Measurements from ENCODE around the gene LGALS7B.
"Not testable (repeated sequence)": the region's sequence is repeated elsewhere in the genome, so short reads cannot be mapped to it uniquely, and the experiment has no call there.

Gene LGALS7B

GRCh38 chr19:38812841-38813320 is 23.9 kb downstream of the LGALS7B start, which contains the start of gene LGALS4:
Gene LGALS4, minus strand, starts transcription at chr19:38812945. Its CDS starts 59 bp downstream, at chr19:38812886.
- Histone ChIP-seq H3K27ac (ENCODE audit: low read depth, low read length) (no peak within 1 kb of the TSS), H3K27me3 (ENCODE audit: control insufficient read depth, insufficient read depth, low read length) (no peaks in the 10 kb centered on the region), H3K9me3 (ENCODE audit: control insufficient read depth, insufficient read depth, low read depth, low read length) (no peaks in the 10 kb centered on the region), H3K4me3 (ENCODE audit: low read depth, low read length) (no peak within 1 kb of the TSS), H3K4me1 (ENCODE audit: control insufficient read depth, insufficient read depth, low read length) (no peaks in the 10 kb centered on the region), H3K36me3 (ENCODE audit: control insufficient read depth, insufficient read depth, low read length) (peaks cover 31% of the 10 kb centered on the region), H3K9ac (ENCODE audit: low read length) (no peak within 1 kb of the TSS)

GRCh38 chr19:38813323-38813722 is 24.3 kb downstream of the LGALS7B start:
- no peaks in the 10 kb centered on the region for H3K27me3 ChIP-seq (ENCODE audit: control insufficient read depth, insufficient read depth, low read length)
- H3K9me3 ChIP-seq (ENCODE audit: control insufficient read depth, insufficient read depth, low read depth, low read length), result no peaks in the 10 kb centered on the region
- H3K36me3 ChIP-seq (ENCODE audit: control insufficient read depth, insufficient read depth, low read length), result peaks cover 35% of the 10 kb centered on the region
- H3K27ac ChIP-seq (ENCODE audit: low read depth, low read length), result no peak overlapping the region
- no peak overlapping the region for H3K9ac ChIP-seq (ENCODE audit: low read length)
- H3K4me1 ChIP-seq (ENCODE audit: control insufficient read depth, insufficient read depth, low read length), result no peaks in the 10 kb centered on the region
- no peak overlapping the region for H3K4me3 ChIP-seq (ENCODE audit: low read depth, low read length)

GRCh38 chr19:38813932-38814331 is 24.9 kb downstream of the LGALS7B start:
- not testable (repeated sequence) for H3K27ac ChIP-seq (ENCODE audit: low read depth, low read length); H3K27me3 ChIP-seq (ENCODE audit: control insufficient read depth, insufficient read depth, low read length); H3K9me3 ChIP-seq (ENCODE audit: control insufficient read depth, insufficient read depth, low read depth, low read length); H3K4me1 ChIP-seq (ENCODE audit: control insufficient read depth, insufficient read depth, low read length); H3K9ac ChIP-seq (ENCODE audit: low read length); H3K4me3 ChIP-seq (ENCODE audit: low read depth, low read length)
- H3K36me3 ChIP-seq (ENCODE audit: control insufficient read depth, insufficient read depth, low read length), result peaks cover 35% of the 10 kb centered on the region

- Histone ChIP-seq H3K27ac (ENCODE audit: low read depth, low read length) (no peak overlapping the region), H3K27me3 (ENCODE audit: control insufficient read depth, insufficient read depth, low read length) (no peaks in the 10 kb centered on the region), H3K9ac (ENCODE audit: low read length) (no peak overlapping the region), H3K4me3 (ENCODE audit: low read depth, low read length) (no peak overlapping the region), H3K9me3 (ENCODE audit: control insufficient read depth, insufficient read depth, low read depth, low read length) (no peaks in the 10 kb centered on the region), H3K36me3 (ENCODE audit: control insufficient read depth, insufficient read depth, low read length) (peaks cover 38% of the 10 kb centered on the region), H3K4me1 (ENCODE audit: control insufficient read depth, insufficient read depth, low read length) (peaks cover 7% of the 10 kb centered on the region; the same call in 1 of the 2 replicates)
Observed at GRCh38 chr19:38815059-38816001, 26.3 kb downstream of the LGALS7B start.

- H3K4me3 ChIP-seq (ENCODE audit: low read depth, low read length), result no peak overlapping the region
- no peaks in the 10 kb centered on the region for H3K27me3 ChIP-seq (ENCODE audit: control insufficient read depth, insufficient read depth, low read length)
- H3K9me3 ChIP-seq (ENCODE audit: control insufficient read depth, insufficient read depth, low read depth, low read length), result 0 out of 2 replicates have a peak, but pooled peaks cover 1% of the 10 kb centered on the region
- no peak overlapping the region for H3K9ac ChIP-seq (ENCODE audit: low read length)
- H3K27ac ChIP-seq (ENCODE audit: low read depth, low read length), result no peak overlapping the region
- peaks cover 7% of the 10 kb centered on the region; the same call in 1 of the 2 replicates for H3K4me1 ChIP-seq (ENCODE audit: control insufficient read depth, insufficient read depth, low read length)
- peaks cover 42% of the 10 kb centered on the region for H3K36me3 ChIP-seq (ENCODE audit: control insufficient read depth, insufficient read depth, low read length)
Observed at GRCh38 chr19:38816131-38816750, 27.2 kb downstream of the LGALS7B start.

GRCh38 chr19:38817081-38817480 is 28.1 kb downstream of the LGALS7B start:
- H3K36me3 ChIP-seq (ENCODE audit: control insufficient read depth, insufficient read depth, low read length), result peaks cover 45% of the 10 kb centered on the region
- H3K27me3 ChIP-seq (ENCODE audit: control insufficient read depth, insufficient read depth, low read length), result no peaks in the 10 kb centered on the region
- no peak overlapping the region for H3K9ac ChIP-seq (ENCODE audit: low read length)
- H3K4me1 ChIP-seq (ENCODE audit: control insufficient read depth, insufficient read depth, low read length), result peaks cover 7% of the 10 kb centered on the region; the same call in 1 of the 2 replicates
- no peak overlapping the region for H3K4me3 ChIP-seq (ENCODE audit: low read depth, low read length)
- 0 out of 2 replicates have a peak, but pooled peaks cover 4% of the 10 kb centered on the region for H3K9me3 ChIP-seq (ENCODE audit: control insufficient read depth, insufficient read depth, low read depth, low read length)
- H3K27ac ChIP-seq (ENCODE audit: low read depth, low read length), result no peak overlapping the region

- Histone ChIP-seq H3K27ac (ENCODE audit: low read depth, low read length) (no peak overlapping the region), H3K27me3 (ENCODE audit: control insufficient read depth, insufficient read depth, low read length) (no peaks in the 10 kb centered on the region), H3K4me1 (ENCODE audit: control insufficient read depth, insufficient read depth, low read length) (peaks cover 14% of the 10 kb centered on the region), H3K4me3 (ENCODE audit: low read depth, low read length) (no peak overlapping the region), H3K9ac (ENCODE audit: low read length) (no peak overlapping the region), H3K36me3 (ENCODE audit: control insufficient read depth, insufficient read depth, low read length) (peaks cover 50% of the 10 kb centered on the region), H3K9me3 (ENCODE audit: control insufficient read depth, insufficient read depth, low read depth, low read length) (peaks cover 7% of the 10 kb centered on the region; the same call in 1 of the 2 replicates)
Observed at GRCh38 chr19:38819231-38819920, 30.4 kb downstream of the LGALS7B start.

- not testable (repeated sequence) for H3K9ac ChIP-seq (ENCODE audit: low read length); H3K27ac ChIP-seq (ENCODE audit: low read depth, low read length); H3K4me3 ChIP-seq (ENCODE audit: low read depth, low read length); H3K27me3 ChIP-seq (ENCODE audit: control insufficient read depth, insufficient read depth, low read length); H3K9me3 ChIP-seq (ENCODE audit: control insufficient read depth, insufficient read depth, low read depth, low read length)
- H3K36me3 ChIP-seq (ENCODE audit: control insufficient read depth, insufficient read depth, low read length), result peaks cover 35% of the 10 kb centered on the region
- peaks cover 22% of the 10 kb centered on the region for H3K4me1 ChIP-seq (ENCODE audit: control insufficient read depth, insufficient read depth, low read length)
Observed at GRCh38 chr19:38821230-38821825, 32.3 kb downstream of the LGALS7B start.

GRCh38 chr19:38825936-38826335 is 36.9 kb downstream of the LGALS7B start:
- H3K27ac ChIP-seq (ENCODE audit: low read depth, low read length); H3K9me3 ChIP-seq (ENCODE audit: control insufficient read depth, insufficient read depth, low read depth, low read length): not testable (repeated sequence)
- H3K36me3 ChIP-seq (ENCODE audit: control insufficient read depth, insufficient read depth, low read length), result peaks cover 44% of the 10 kb centered on the region

GRCh38 chr19:38826856-38827551 is 38.0 kb downstream of the LGALS7B start:
- H3K9me3 ChIP-seq (ENCODE audit: control insufficient read depth, insufficient read depth, low read depth, low read length), result peaks cover 2% of the 10 kb centered on the region; the same call in 1 of the 2 replicates
- no peak overlapping the region for H3K4me3 ChIP-seq (ENCODE audit: low read depth, low read length)
- H3K36me3 ChIP-seq (ENCODE audit: control insufficient read depth, insufficient read depth, low read length), result peaks cover 40% of the 10 kb centered on the region
- H3K27ac ChIP-seq (ENCODE audit: low read depth, low read length), result no peak overlapping the region
- no peaks in the 10 kb centered on the region for H3K27me3 ChIP-seq (ENCODE audit: control insufficient read depth, insufficient read depth, low read length)
- H3K4me1 ChIP-seq (ENCODE audit: control insufficient read depth, insufficient read depth, low read length), result peaks cover 29% of the 10 kb centered on the region
- no peak overlapping the region for H3K9ac ChIP-seq (ENCODE audit: low read length)

More at GRCh38 chr19:38825936-38826335, 36.9 kb downstream of the LGALS7B start:
- not testable (repeated sequence) for H3K9ac ChIP-seq (ENCODE audit: low read length); H3K4me3 ChIP-seq (ENCODE audit: low read depth, low read length); H3K27me3 ChIP-seq (ENCODE audit: control insufficient read depth, insufficient read depth, low read length)
- peaks cover 24% of the 10 kb centered on the region for H3K4me1 ChIP-seq (ENCODE audit: control insufficient read depth, insufficient read depth, low read length)

Measured in HUES6 (cell line).